Glutamatergic neuron (in vitro differentiated cells): Measurements from ENCODE around the gene DOCK7. TPM values are rescaled to one million over a fixed set of nuclear protein-coding genes. Genes with fewer than 3 reads are reported as not detected.
A peak's percentile ranks its signal among the peaks of the same experiment; 100 is the strongest.
"Not testable (repeated sequence)": the region's sequence is repeated elsewhere in the genome, so short reads cannot be mapped to it uniquely, and the experiment has no call there.

Experiments
- DNase-seq: peaks from one replicate; pipeline ENCODE4 v3.0.0; 2022
- H3K27ac Mint-ChIP-seq: one replicate; pipeline ENCODE4 v1.8.0; 2020; ENCODE audit warnings: mild to moderate bottlenecking, mixed read lengths, inconsistent platforms; ENCODE audit not compliant: unreplicated experiment
- H3K27me3 Mint-ChIP-seq: one replicate; pipeline ENCODE4 v1.8.0; 2020; ENCODE audit warnings: mild to moderate bottlenecking, moderate library complexity, mixed read lengths, inconsistent platforms; ENCODE audit not compliant: unreplicated experiment
- H3K36me3 Mint-ChIP-seq: one replicate; pipeline ENCODE4 v1.8.0; 2020; ENCODE audit warnings: mild to moderate bottlenecking, mixed read lengths, inconsistent platforms; ENCODE audit not compliant: unreplicated experiment
- H3K4me1 Mint-ChIP-seq: one replicate; pipeline ENCODE4 v1.8.0; 2020; ENCODE audit warnings: mild to moderate bottlenecking, low read depth, mixed read lengths, inconsistent platforms; ENCODE audit not compliant: unreplicated experiment
- H3K4me3 Mint-ChIP-seq: one replicate; pipeline ENCODE4 v1.8.0; 2020; ENCODE audit warnings: mild to moderate bottlenecking, mixed read lengths, inconsistent platforms; ENCODE audit not compliant: unreplicated experiment
- H3K9me3 Mint-ChIP-seq: one replicate; pipeline ENCODE4 v1.8.0; 2020; ENCODE audit warnings: mild to moderate bottlenecking, moderate library complexity, mixed read lengths, inconsistent platforms; ENCODE audit not compliant: unreplicated experiment
- total RNA-seq: library from RNA; stranded (reverse); fragmentation: NEBNext Ultra II Directional; extraction: Animal tissue kit (Norgen Biotek cat#: 25700); gene quantifications from one replicate; pipeline ENCODE4 v1.2.1, GENCODE V29; 2021; ENCODE audit not compliant: unreplicated experiment
- TF ChIP-seq, protein P1 (sequence below): fragments of 200-600 bp; sonication (generic); IDR thresholded peaks from one replicate; pipeline ENCODE4 v1.5.0; 2021; ENCODE audit not compliant: partially characterized antibody, unreplicated experiment

The DOCK7 gene
- total RNA-seq, 1 donor from 2014 or later, result 70.8 TPM

DNA sequence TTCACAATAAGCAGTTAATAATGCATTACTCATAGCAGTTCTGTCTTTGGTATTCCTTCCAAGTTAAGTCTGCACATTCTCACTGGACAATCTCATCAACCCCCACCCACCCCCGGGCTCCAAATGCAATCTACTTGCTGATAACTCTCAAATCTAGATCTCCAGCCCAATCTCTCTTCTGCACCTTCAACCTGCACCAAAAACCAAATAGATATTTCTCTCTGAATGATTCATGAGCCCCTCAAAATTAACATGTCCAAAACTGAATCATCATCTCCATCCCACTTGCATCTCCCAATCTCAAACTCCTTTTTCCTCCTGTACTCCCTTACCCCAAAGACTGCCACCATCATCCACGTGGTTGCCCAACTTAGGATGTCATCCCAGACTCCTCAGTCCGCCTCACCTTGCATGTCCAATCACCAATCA lies 2.7 kb downstream of the DOCK7 start:
- DNase-seq, result no peak
- H3K27ac Mint-ChIP-seq, result no peak overlapping the region
- peak overlapping the region; percentile 2 for H3K4me3 Mint-ChIP-seq
- H3K27me3 Mint-ChIP-seq, result peaks cover 8% of the 10 kb centered on the region
- H3K9me3 Mint-ChIP-seq, result peaks cover 9% of the 10 kb centered on the region
- peaks cover 17% of the 10 kb centered on the region for H3K4me1 Mint-ChIP-seq
- no peaks in the 10 kb centered on the region for H3K36me3 Mint-ChIP-seq
- TF ChIP-seq, protein P1, sequence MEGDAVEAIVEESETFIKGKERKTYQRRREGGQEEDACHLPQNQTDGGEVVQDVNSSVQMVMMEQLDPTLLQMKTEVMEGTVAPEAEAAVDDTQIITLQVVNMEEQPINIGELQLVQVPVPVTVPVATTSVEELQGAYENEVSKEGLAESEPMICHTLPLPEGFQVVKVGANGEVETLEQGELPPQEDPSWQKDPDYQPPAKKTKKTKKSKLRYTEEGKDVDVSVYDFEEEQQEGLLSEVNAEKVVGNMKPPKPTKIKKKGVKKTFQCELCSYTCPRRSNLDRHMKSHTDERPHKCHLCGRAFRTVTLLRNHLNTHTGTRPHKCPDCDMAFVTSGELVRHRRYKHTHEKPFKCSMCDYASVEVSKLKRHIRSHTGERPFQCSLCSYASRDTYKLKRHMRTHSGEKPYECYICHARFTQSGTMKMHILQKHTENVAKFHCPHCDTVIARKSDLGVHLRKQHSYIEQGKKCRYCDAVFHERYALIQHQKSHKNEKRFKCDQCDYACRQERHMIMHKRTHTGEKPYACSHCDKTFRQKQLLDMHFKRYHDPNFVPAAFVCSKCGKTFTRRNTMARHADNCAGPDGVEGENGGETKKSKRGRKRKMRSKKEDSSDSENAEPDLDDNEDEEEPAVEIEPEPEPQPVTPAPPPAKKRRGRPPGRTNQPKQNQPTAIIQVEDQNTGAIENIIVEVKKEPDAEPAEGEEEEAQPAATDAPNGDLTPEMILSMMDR, result no peak

GRCh38 chr1:62682531-62682930 lies 5.7 kb downstream of the DOCK7 start:
- no peaks in the 10 kb centered on the region for H3K36me3 Mint-ChIP-seq
- no peak for DNase-seq
- H3K4me1 Mint-ChIP-seq, result peaks cover 9% of the 10 kb centered on the region
- no peak overlapping the region for H3K4me3 Mint-ChIP-seq
- TF ChIP-seq, protein P1, result no peak
- H3K9me3 Mint-ChIP-seq, result peaks cover 6% of the 10 kb centered on the region
- H3K27me3 Mint-ChIP-seq, result peaks cover 5% of the 10 kb centered on the region
- no peak overlapping the region for H3K27ac Mint-ChIP-seq

GRCh38 chr1:62680992-62681391 lies 7.2 kb downstream of the DOCK7 start:
- not testable (repeated sequence) for H3K27me3 Mint-ChIP-seq, H3K4me3 Mint-ChIP-seq, H3K36me3 Mint-ChIP-seq, DNase-seq, H3K27ac Mint-ChIP-seq, H3K4me1 Mint-ChIP-seq, H3K9me3 Mint-ChIP-seq

DNA sequence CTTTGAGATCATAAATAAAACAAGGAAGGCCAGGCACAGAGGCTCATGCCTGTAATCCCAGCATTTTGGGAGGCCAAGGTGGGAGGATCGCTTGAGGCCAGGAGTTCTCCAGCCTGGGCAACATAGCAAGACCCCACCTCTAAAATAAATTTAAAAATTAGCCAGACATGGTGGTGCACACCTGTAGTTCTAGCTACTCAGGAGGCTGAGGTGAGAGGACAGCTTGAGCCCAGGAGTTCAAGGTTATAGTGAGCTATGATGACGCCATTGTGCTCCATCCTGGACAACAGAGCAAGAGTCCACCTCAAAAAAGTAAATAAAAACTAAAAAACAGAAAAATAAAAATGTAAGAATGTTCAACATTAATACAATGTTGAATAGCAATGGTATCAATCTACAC lies 10.4 kb downstream of the DOCK7 start:
- H3K27ac Mint-ChIP-seq, H3K27me3 Mint-ChIP-seq, H3K4me3 Mint-ChIP-seq, H3K9me3 Mint-ChIP-seq, H3K36me3 Mint-ChIP-seq, DNase-seq, H3K4me1 Mint-ChIP-seq: not testable (repeated sequence)

DNA sequence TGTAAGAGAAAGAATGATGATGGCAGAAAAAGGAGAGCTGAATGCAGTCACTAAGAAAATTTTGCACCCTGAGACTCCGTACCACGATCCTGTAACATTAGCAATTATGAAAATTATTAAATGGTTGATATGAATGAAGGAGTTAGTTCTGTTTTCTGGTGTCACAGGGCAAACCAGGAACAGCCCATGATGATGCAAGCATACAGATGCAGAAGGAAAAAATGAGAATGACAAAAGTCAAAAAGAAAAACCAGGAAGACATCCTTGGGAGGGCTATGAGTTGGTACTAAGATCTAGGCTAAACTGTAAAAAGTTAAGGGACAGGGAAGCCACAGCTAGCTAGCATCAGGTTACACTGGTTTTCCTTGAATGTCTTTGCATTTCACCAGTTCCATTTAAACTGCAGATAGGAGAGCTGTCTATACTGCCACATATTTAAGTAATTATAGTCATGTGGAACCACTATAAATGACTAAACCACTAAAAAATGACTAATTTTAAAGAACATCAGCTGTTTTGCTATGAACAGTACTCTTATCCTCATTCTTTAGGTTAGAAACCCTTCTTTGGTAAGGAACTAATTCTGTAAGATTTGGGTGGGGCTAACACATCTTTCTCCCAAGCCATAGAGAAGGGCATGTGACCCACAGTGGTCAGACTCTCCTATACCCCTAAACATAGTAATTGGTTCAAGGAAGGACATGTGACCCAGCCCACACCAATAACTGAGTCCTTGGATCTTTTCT lies 11.4 kb downstream of the DOCK7 start:
- H3K9me3 Mint-ChIP-seq, result peaks cover 1% of the 10 kb centered on the region
- no peaks in the 10 kb centered on the region for H3K4me1 Mint-ChIP-seq
- no peak for DNase-seq
- no peaks in the 10 kb centered on the region for H3K27me3 Mint-ChIP-seq
- H3K36me3 Mint-ChIP-seq, result peaks cover 3% of the 10 kb centered on the region
- H3K4me3 Mint-ChIP-seq, result no peak overlapping the region
- H3K27ac Mint-ChIP-seq, result no peak overlapping the region
- TF ChIP-seq, protein P1, result no peak

DNA sequence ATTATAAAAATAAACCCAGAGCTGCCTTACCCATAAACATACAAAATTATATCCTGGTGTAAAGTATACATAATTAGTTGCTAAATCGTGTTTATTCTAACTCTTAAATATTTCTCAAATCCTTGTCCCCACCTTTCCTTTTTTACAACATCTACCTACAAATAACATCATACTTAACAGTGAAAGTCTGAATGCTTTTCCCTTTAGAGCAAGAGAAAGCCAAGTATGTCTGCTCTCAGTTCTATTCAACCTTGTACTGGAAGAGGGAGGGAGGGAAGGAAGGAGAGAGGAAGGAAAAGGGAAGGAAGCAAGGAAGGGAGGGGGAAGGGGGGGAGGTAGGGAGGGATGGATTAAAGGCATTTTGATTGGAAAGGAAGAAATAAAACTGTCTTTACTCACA lies 14.6 kb downstream of the DOCK7 start:
- H3K27me3 Mint-ChIP-seq, result no peaks in the 10 kb centered on the region
- no peak for DNase-seq
- H3K36me3 Mint-ChIP-seq, result peaks cover 3% of the 10 kb centered on the region
- no peak overlapping the region for H3K27ac Mint-ChIP-seq
- H3K4me1 Mint-ChIP-seq, result peaks cover 2% of the 10 kb centered on the region
- H3K9me3 Mint-ChIP-seq, result no peaks in the 10 kb centered on the region
- no peak overlapping the region for H3K4me3 Mint-ChIP-seq
- TF ChIP-seq, protein P1, result no peak
